ENCODE data around the gene DEDD2.
A peak's percentile ranks its signal among the peaks of the same experiment; 100 is the strongest.

Gene DEDD2

GRCh38 chr19:42242512-42243409, 25.3 kb upstream of the DEDD2 start, which contains the start of gene GSK3A:
TSS of gene GSK3A (minus strand) at chr19:42242602. CDS start at chr19:42242465, 137 bp downstream.
- peak within 1 kb of the TSS; percentile 91 for H3K4me3 Mint-ChIP-seq
- intact Hi-C loops (cut with micrococcal nuclease) = loop anchor here (1.0 to 2.0 kb wide), 3 partner anchors 40 to 167 kb away; partner anchors contain the start of gene POU2F2
- peaks cover 52% of the 10 kb centered on the region for H3K4me1 Mint-ChIP-seq (ENCODE audit: low read depth)
- H3K27ac Mint-ChIP-seq = peak within 1 kb of the TSS; percentile 91
- H3K36me3 Mint-ChIP-seq (ENCODE audit: low read depth) = peaks cover 40% of the 10 kb centered on the region
- H3K9me3 Mint-ChIP-seq = no peaks in the 10 kb centered on the region
- H3K27me3 Mint-ChIP-seq = no peaks in the 10 kb centered on the region

- Mint-ChIP-seq H3K4me3 (peak overlapping the region; percentile 80), H3K9me3 (no peaks in the 10 kb centered on the region), H3K36me3 (ENCODE audit: low read depth) (peaks cover 42% of the 10 kb centered on the region), H3K27me3 (no peaks in the 10 kb centered on the region), H3K4me1 (ENCODE audit: low read depth) (peaks cover 51% of the 10 kb centered on the region), H3K27ac (peak overlapping the region; percentile 91)
- intact Hi-C loops (cut with micrococcal nuclease) = loop anchor here (1.0 to 2.0 kb wide), 3 partner anchors 41 to 167 kb away; partner anchors contain the start of gene POU2F2
Observed at GRCh38 chr19:42242069-42242511, 24.6 kb upstream of the DEDD2 start.

DNA sequence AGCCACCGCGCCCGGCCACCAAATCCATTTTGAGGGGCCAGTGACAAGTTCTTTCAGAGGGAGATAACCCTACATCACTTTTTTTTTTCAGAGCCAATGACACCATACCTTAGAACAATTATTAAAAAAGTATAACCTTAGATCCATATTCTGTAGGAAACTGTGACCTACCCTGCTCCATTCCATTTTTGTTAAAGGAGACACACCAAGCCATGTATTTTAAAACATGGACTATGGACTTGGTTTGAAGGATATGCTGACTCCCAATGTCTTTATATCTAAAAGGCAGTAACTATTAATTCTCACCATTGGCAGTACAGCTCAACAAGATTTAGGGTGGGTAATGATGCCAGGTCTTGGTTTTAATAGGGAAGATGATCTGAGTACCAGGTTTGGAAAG, 23.8 kb upstream of the DEDD2 start:
- Mint-ChIP-seq H3K4me1 (ENCODE audit: low read depth) (peaks cover 51% of the 10 kb centered on the region), H3K27ac (no peak overlapping the region), H3K27me3 (no peaks in the 10 kb centered on the region), H3K4me3 (peak overlapping the region; percentile 80), H3K9me3 (no peaks in the 10 kb centered on the region), H3K36me3 (ENCODE audit: low read depth) (peaks cover 44% of the 10 kb centered on the region)
- intact Hi-C loops (cut with micrococcal nuclease) = no loop called here

- H3K27me3 Mint-ChIP-seq = no peaks in the 10 kb centered on the region
- intact Hi-C loops (cut with micrococcal nuclease) = no loop called here
- no peak overlapping the region for H3K4me3 Mint-ChIP-seq
- peaks cover 60% of the 10 kb centered on the region for H3K36me3 Mint-ChIP-seq (ENCODE audit: low read depth)
- peak overlapping the region; percentile 23 for H3K27ac Mint-ChIP-seq
- no peaks in the 10 kb centered on the region for H3K9me3 Mint-ChIP-seq
- H3K4me1 Mint-ChIP-seq (ENCODE audit: low read depth) = peaks cover 40% of the 10 kb centered on the region
Observed at GRCh38 chr19:42239544-42240220, 22.2 kb upstream of the DEDD2 start.

- intact Hi-C loops (cut with micrococcal nuclease) = no loop called here
- no peaks in the 10 kb centered on the region for H3K9me3 Mint-ChIP-seq
- H3K27me3 Mint-ChIP-seq = no peaks in the 10 kb centered on the region
- H3K36me3 Mint-ChIP-seq (ENCODE audit: low read depth) = peaks cover 88% of the 10 kb centered on the region
- H3K4me1 Mint-ChIP-seq (ENCODE audit: low read depth) = peaks cover 47% of the 10 kb centered on the region
- no peak overlapping the region for H3K4me3 Mint-ChIP-seq
- no peak overlapping the region for H3K27ac Mint-ChIP-seq
Observed at GRCh38 chr19:42235181-42235580, 17.7 kb upstream of the DEDD2 start.

DNA sequence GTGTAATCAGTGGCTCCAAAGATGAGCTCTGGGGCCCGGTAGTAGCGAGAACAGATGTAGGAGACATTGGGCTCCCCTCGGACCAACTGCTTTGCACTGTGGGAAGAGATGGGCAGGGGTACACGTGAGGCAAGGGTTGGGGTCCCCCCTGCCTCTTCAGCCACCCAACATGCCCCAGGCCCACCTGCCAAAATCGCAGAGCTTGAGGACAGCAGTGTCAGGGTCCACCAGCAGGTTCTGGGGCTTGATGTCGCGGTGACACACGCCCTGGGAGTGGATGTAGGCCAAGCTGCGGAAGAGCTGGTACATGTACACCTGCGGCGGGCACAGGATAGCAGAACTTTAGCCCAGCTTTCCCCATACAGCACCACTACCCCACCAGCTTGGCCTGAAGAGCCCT, 16.9 kb upstream of the DEDD2 start:
- intact Hi-C loops (cut with micrococcal nuclease) = no loop called here
- no peaks in the 10 kb centered on the region for H3K27me3 Mint-ChIP-seq
- peaks cover 88% of the 10 kb centered on the region for H3K36me3 Mint-ChIP-seq (ENCODE audit: low read depth)
- H3K9me3 Mint-ChIP-seq = no peaks in the 10 kb centered on the region
- H3K27ac Mint-ChIP-seq = no peak overlapping the region
- no peak overlapping the region for H3K4me3 Mint-ChIP-seq
- H3K4me1 Mint-ChIP-seq (ENCODE audit: low read depth) = peaks cover 46% of the 10 kb centered on the region

- Mint-ChIP-seq H3K4me1 (ENCODE audit: low read depth) (peaks cover 46% of the 10 kb centered on the region), H3K27me3 (no peaks in the 10 kb centered on the region), H3K36me3 (ENCODE audit: low read depth) (peaks cover 88% of the 10 kb centered on the region), H3K9me3 (no peaks in the 10 kb centered on the region), H3K4me3 (no peak overlapping the region), H3K27ac (no peak overlapping the region)
- intact Hi-C loops (cut with micrococcal nuclease) = no loop called here
Observed at GRCh38 chr19:42233678-42234292, 16.3 kb upstream of the DEDD2 start.

DNA sequence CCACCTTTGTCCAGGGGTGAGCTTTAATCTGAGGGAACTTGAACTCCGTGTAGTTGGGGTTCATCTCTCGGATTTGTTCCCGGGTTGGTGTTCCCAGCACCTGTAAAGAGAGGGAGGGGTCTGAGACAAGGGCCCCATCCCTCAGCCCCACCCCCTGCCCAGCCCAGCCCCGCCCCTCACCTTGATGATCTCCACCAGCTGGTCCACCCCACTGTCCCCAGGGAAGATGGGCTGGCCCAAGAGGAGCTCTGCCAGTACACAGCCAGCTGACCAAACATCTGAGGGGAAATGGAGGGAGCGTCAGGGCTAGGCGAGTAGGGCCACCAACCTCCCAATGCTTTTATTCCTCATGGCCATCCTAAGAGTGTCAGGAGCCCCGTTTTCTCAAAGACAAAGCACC, 15.6 kb upstream of the DEDD2 start:
- no peaks in the 10 kb centered on the region for H3K9me3 Mint-ChIP-seq
- peaks cover 47% of the 10 kb centered on the region for H3K4me1 Mint-ChIP-seq (ENCODE audit: low read depth)
- no peak overlapping the region for H3K4me3 Mint-ChIP-seq
- H3K27me3 Mint-ChIP-seq = no peaks in the 10 kb centered on the region
- intact Hi-C loops (cut with micrococcal nuclease) = no loop called here
- H3K36me3 Mint-ChIP-seq (ENCODE audit: low read depth) = peaks cover 95% of the 10 kb centered on the region
- H3K27ac Mint-ChIP-seq = no peak overlapping the region

- intact Hi-C loops (cut with micrococcal nuclease) = no loop called here
- Mint-ChIP-seq H3K27ac (no peak overlapping the region), H3K9me3 (no peaks in the 10 kb centered on the region), H3K4me1 (ENCODE audit: low read depth) (peaks cover 47% of the 10 kb centered on the region), H3K27me3 (no peaks in the 10 kb centered on the region), H3K36me3 (ENCODE audit: low read depth) (peaks cover 100% of the 10 kb centered on the region), H3K4me3 (no peak overlapping the region)
Observed at GRCh38 chr19:42232435-42232834, 15.0 kb upstream of the DEDD2 start.

- H3K27me3 Mint-ChIP-seq = no peaks in the 10 kb centered on the region
- no peak overlapping the region for H3K4me3 Mint-ChIP-seq
- peak overlapping the region; percentile 31 for H3K27ac Mint-ChIP-seq
- H3K36me3 Mint-ChIP-seq (ENCODE audit: low read depth) = peaks cover 100% of the 10 kb centered on the region
- H3K4me1 Mint-ChIP-seq (ENCODE audit: low read depth) = peaks cover 46% of the 10 kb centered on the region
- intact Hi-C loops (cut with micrococcal nuclease) = no loop called here
- no peaks in the 10 kb centered on the region for H3K9me3 Mint-ChIP-seq
Observed at GRCh38 chr19:42230571-42230970, 13.1 kb upstream of the DEDD2 start.

GRCh38 chr19:42229855-42230351, 12.4 kb upstream of the DEDD2 start:
- H3K36me3 Mint-ChIP-seq (ENCODE audit: low read depth) = peaks cover 100% of the 10 kb centered on the region
- peaks cover 46% of the 10 kb centered on the region for H3K4me1 Mint-ChIP-seq (ENCODE audit: low read depth)
- intact Hi-C loops (cut with micrococcal nuclease) = no loop called here
- H3K27ac Mint-ChIP-seq = no peak overlapping the region
- no peaks in the 10 kb centered on the region for H3K27me3 Mint-ChIP-seq
- H3K9me3 Mint-ChIP-seq = no peaks in the 10 kb centered on the region
- H3K4me3 Mint-ChIP-seq = no peak overlapping the region

DNA sequence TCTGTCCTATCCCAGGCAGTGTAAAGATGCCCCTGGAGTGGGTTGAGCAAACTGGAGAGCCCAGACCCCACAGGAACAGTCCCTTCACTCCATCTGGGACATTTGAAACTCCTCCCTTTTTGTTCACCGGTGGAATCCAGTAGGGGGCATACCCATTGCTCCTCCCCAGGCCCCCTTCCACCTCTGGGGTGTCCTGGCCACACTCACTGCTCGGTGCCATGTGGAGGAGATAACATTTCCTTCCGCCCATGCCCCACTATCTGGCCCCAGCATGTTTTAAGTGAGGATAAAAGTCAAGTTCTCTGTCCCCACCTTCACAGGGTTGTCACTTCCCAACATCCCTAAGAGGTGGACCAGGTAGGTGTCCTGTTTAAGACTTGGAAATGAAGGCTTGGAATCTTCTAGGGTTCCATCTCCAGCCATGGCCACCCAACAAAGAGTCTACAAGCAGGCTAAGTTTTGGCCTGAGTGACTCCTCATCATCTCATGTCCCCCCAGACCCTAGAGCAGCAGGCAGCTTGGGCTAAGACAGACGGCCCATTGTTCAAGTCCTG, 11.9 kb upstream of the DEDD2 start:
- Mint-ChIP-seq H3K36me3 (ENCODE audit: low read depth) (peaks cover 100% of the 10 kb centered on the region), H3K27ac (no peak overlapping the region), H3K4me3 (no peak overlapping the region), H3K27me3 (no peaks in the 10 kb centered on the region), H3K4me1 (ENCODE audit: low read depth) (peaks cover 46% of the 10 kb centered on the region), H3K9me3 (no peaks in the 10 kb centered on the region)
- intact Hi-C loops (cut with micrococcal nuclease) = no loop called here

DNA sequence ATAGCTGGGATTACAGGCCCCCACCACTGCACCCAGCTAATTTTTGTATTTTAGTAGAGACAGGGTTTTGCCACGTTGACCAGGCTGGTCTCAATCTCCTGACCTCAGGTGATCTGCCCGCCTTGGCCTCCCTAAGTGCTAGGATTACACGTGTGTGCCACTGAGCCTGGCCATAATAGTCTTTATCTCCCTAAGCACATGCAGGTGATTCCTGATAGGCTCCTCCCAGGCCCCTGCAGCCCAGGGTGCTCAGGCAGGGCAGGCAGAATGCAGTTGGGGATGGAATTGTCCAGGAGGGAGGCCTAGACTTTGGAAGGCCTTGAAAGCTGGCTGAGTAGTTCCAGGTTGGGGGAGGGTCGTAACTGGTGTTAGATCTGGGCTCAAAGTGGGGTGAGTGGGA, 11.2 kb upstream of the DEDD2 start:
- Mint-ChIP-seq H3K4me3 (no peak overlapping the region), H3K4me1 (ENCODE audit: low read depth) (peaks cover 43% of the 10 kb centered on the region), H3K27me3 (no peaks in the 10 kb centered on the region), H3K36me3 (ENCODE audit: low read depth) (peaks cover 99% of the 10 kb centered on the region), H3K27ac (no peak overlapping the region), H3K9me3 (no peaks in the 10 kb centered on the region)
- intact Hi-C loops (cut with micrococcal nuclease) = no loop called here

Measured in dendritic cell treated with granulocyte-macrophage colony-stimulating factor and Interleukin-4, amounts not matched to agents 40 ng/mL and 50 ng/mL, for 4 days (primary cell).